Testis (tissue), 3 donors: ENCODE data around the gene MEP1B. TPM values are rescaled to one million over a fixed set of nuclear protein-coding genes. Genes with fewer than 3 reads are reported as not detected.

ENCODE experiments used
- DNase-seq: peaks from one replicate; pipeline ENCODE4 v3.0.0-alpha.2; 2019
- H3K27ac ChIP-seq, 2 donors: fragments of 200-600 bp; sonication (generic); one replicate each; pipeline ENCODE4 v1.5.1; 2019
- H3K27me3 ChIP-seq: fragments of 200-600 bp; sonication (generic); one replicate; pipeline ENCODE4 v1.5.1; 2019
- H3K36me3 ChIP-seq: fragments of 200-600 bp; sonication (generic); one replicate; pipeline ENCODE4 v1.5.1; 2017; ENCODE audit warnings: low read depth; ENCODE audit errors: missing control alignments
- H3K4me1 ChIP-seq: fragments of 200-600 bp; sonication (generic); one replicate; pipeline ENCODE4 v1.5.1; 2019
- H3K4me3 ChIP-seq, 2 donors: fragments of 200-600 bp; sonication (generic); one replicate each; pipeline ENCODE4 v1.5.1; 2017 to 2019
- H3K9me3 ChIP-seq: fragments of 200-600 bp; sonication (generic); one replicate; pipeline ENCODE4 v1.5.1; 2017
- CTCF ChIP-seq, 3 experiments: fragments of 450-650 bp in 2 of 3; fragments of 200-600 bp in 1 of 3; sonication (generic) in 1 of 3; IDR thresholded peaks; one replicate each; pipeline ENCODE4 v1.5.1; 2016 to 2019; ENCODE audit warnings: antibody characterized with exemption in 3 of 3, mild to moderate bottlenecking in 2 of 3, moderate library complexity in 1 of 3
- POLR2A ChIP-seq: fragments of 450-650 bp; IDR thresholded peaks from one replicate; pipeline ENCODE4 v1.6.1; 2017; ENCODE audit warnings: antibody characterized with exemption, mild to moderate bottlenecking, moderate library complexity
- WGBS, 2 donors: methylation state at CpG; one replicate each; pipeline ENCODE4 v1.1.5; 2018; 5-methylcytosine and 5-hydroxymethylcytosine counted together
- intact Hi-C: fragments of 100-400 bp; cut with DNase I; formaldehyde crosslinking; loops from one replicate; pipeline ENCODE4 v1.15.1; 2023; ENCODE audit warnings: low total_unique reads
- polyA plus RNA-seq: library from polyadenylated mRNA; stranded (reverse); fragments of 350-450 nt; fragmentation: Illumina TruSeq; extraction: RNeasy Lipid Tissue Mini Kit (QIAGEN cat#74804); gene quantifications from one replicate; pipeline ENCODE4 v1.2.3, GENCODE V29; 2014; ENCODE audit warnings: low read depth, low replicate concordance; ENCODE audit not compliant: insufficient read depth
- total RNA-seq, 2 donors: library from RNA; depleted of rRNA; stranded (reverse); fragments of >200 nt; gene quantifications; one replicate each; pipeline ENCODE4 v1.2.3, GENCODE V29; 2016

MEP1B gene
- total and polyA plus RNA-seq, 3 donors from 2014 or later: 0.19 to 0.78 (median 0.39) TPM

GRCh38 chr18:32183503-32183902 lies 6.3 kb upstream of the MEP1B start:
- no peak overlapping the region for H3K4me3 ChIP-seq
- no peak overlapping the region for H3K27ac ChIP-seq
- DNase-seq: no peak
- no peaks in the 10 kb centered on the region for H3K9me3 ChIP-seq
- intact Hi-C loops: no loop called here
- no peaks in the 10 kb centered on the region for H3K4me1 ChIP-seq
- no peaks in the 10 kb centered on the region for H3K36me3 ChIP-seq
- H3K27me3 ChIP-seq: no peaks in the 10 kb centered on the region
- no peak for TF ChIP-seq POLR2A
- TF ChIP-seq CTCF (IDR thresholded peaks at IDR 0.05): no peak

GRCh38 chr18:32190209-32190608 lies 370 bp downstream of the MEP1B start:
- Histone ChIP-seq H3K4me1 (no peaks in the 10 kb centered on the region), H3K36me3 (no peaks in the 10 kb centered on the region), H3K27ac (no peak overlapping the region), H3K4me3 (no peak overlapping the region), H3K9me3 (no peaks in the 10 kb centered on the region), H3K27me3 (no peaks in the 10 kb centered on the region)
- intact Hi-C loops: no loop called here
- no peak for DNase-seq
- WGBS, 2 donors: 53 to 66% methylated on average over 2 of the region's 2 CpGs
- TF ChIP-seq POLR2A: no peak
- TF ChIP-seq CTCF (IDR thresholded peaks at IDR 0.05): no peak

GRCh38 chr18:32195881-32196815 lies 6.3 kb downstream of the MEP1B start:
- WGBS, 2 donors: 93 to 96% methylated on average over 13 to 32 of the region's 32 CpGs
- H3K9me3 ChIP-seq: no peaks in the 10 kb centered on the region
- intact Hi-C loops: no loop called here
- no peaks in the 10 kb centered on the region for H3K36me3 ChIP-seq
- no peak overlapping the region for H3K27ac ChIP-seq
- no peaks in the 10 kb centered on the region for H3K27me3 ChIP-seq
- TF ChIP-seq CTCF (IDR thresholded peaks at IDR 0.05): no peak
- no peak for TF ChIP-seq POLR2A
- H3K4me3 ChIP-seq: no peak overlapping the region
- DNase-seq: no peak
- H3K4me1 ChIP-seq: no peaks in the 10 kb centered on the region

GRCh38 chr18:32200766-32201165 lies 10.9 kb downstream of the MEP1B start:
- H3K4me1 ChIP-seq: no peaks in the 10 kb centered on the region
- H3K27me3 ChIP-seq: no peaks in the 10 kb centered on the region
- TF ChIP-seq CTCF (IDR thresholded peaks at IDR 0.05) (no peak), POLR2A (no peak)
- H3K9me3 ChIP-seq: no peaks in the 10 kb centered on the region
- DNase-seq: no peak
- H3K4me3 ChIP-seq: no peak overlapping the region
- no peaks in the 10 kb centered on the region for H3K36me3 ChIP-seq
- H3K27ac ChIP-seq: no peak overlapping the region
- intact Hi-C loops: no loop called here
- 55 to 66% methylated on average over 2 of the region's 2 CpGs for WGBS, 2 donors
